ENCODE measurements around the gene RPL18. TPM values are rescaled to one million over a fixed set of nuclear protein-coding genes. Genes with fewer than 3 reads are reported as not detected.

RPL18 gene
- total and polyA plus RNA-seq, 2 experiments from 2014 or later = 1,898 to 2,011 TPM

DNA sequence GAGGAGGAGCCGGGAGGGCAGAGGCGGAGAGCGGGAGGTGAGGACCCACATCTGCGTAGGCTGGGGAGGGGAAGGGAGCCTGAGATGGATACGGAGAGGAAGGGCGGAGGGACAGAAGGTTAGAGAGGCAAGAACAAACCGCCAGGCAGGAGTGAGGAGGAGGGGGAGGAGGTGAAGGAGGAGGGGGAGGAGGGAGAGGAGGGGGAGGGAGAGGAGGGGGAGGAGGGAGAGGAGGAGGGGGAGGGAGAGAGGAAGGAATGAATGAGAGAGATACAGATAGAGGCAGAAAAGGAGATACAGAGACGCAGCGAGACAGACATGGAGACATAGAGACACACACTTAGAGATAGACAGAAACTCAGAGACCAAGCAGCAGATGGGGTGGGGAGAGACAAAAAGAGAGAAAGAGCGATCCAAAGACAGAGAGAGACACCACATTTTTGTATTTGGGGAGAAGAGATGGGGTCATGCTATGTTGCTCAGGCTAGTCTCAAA, 27.8 kb upstream of the RPL18 start:
- peaks cover 11% of the 10 kb centered on the region for H3K36me3 Mint-ChIP-seq (ENCODE audit: low read depth)
- peak overlapping the region; percentile 75; the same call in 1 of the 2 replicates for H3K4me3 ChIP-seq
- H2AFZ ChIP-seq = no peak overlapping the region
- no peak for ATAC-seq
- H4K20me1 ChIP-seq (replicated peaks; ENCODE audit: insufficient read depth) = no peaks in the 10 kb centered on the region
- H3K9me2 ChIP-seq (ENCODE audit: insufficient read depth) = no peaks in the 10 kb centered on the region
- no peaks in the 10 kb centered on the region for H3K79me2 ChIP-seq (replicated peaks; ENCODE audit: insufficient read depth)
- no peaks in the 10 kb centered on the region for H3K27me3 ChIP-seq (ENCODE audit: insufficient read depth)
- H3K36me3 ChIP-seq (ENCODE audit: insufficient read depth) = no peaks in the 10 kb centered on the region
- H3K9me3 Mint-ChIP-seq = peaks cover 3% of the 10 kb centered on the region; the same call in 1 of the 3 replicates
- no peak overlapping the region for H3K27ac ChIP-seq (ENCODE audit: low read depth)
- DNase-seq (ENCODE audit: low spot score) = peak; percentile 99
- 0 out of 2 replicates have a peak, but pooled peaks cover 13% of the 10 kb centered on the region for H3F3A ChIP-seq (replicated peaks; ENCODE audit: low read depth)
- peaks cover 5% of the 10 kb centered on the region; the same call in 1 of the 2 replicates for H3K4me1 ChIP-seq (ENCODE audit: insufficient read depth)
- H3K4me1 Mint-ChIP-seq = peaks cover 10% of the 10 kb centered on the region
- H3K4me3 Mint-ChIP-seq = peak overlapping the region; percentile 63
- no peak overlapping the region for H3K27ac Mint-ChIP-seq
- TF ChIP-seq STAT1 (IDR thresholded peaks at IDR 0.05; ENCODE audit: unreplicated experiment) (no peak), EZH2phosphoT487 (IDR thresholded peaks at IDR 0.05; ENCODE audit: unreplicated experiment) (no peak), EZH2 (IDR thresholded peaks at IDR 0.05; ENCODE audit: low read depth, unreplicated experiment) (no peak), CREB1 (CRISPR knock-in tag; IDR thresholded peaks at IDR 0.05; ENCODE audit: low read depth) (peak; percentile 63)
- TF ChIP-seq, protein P1, sequence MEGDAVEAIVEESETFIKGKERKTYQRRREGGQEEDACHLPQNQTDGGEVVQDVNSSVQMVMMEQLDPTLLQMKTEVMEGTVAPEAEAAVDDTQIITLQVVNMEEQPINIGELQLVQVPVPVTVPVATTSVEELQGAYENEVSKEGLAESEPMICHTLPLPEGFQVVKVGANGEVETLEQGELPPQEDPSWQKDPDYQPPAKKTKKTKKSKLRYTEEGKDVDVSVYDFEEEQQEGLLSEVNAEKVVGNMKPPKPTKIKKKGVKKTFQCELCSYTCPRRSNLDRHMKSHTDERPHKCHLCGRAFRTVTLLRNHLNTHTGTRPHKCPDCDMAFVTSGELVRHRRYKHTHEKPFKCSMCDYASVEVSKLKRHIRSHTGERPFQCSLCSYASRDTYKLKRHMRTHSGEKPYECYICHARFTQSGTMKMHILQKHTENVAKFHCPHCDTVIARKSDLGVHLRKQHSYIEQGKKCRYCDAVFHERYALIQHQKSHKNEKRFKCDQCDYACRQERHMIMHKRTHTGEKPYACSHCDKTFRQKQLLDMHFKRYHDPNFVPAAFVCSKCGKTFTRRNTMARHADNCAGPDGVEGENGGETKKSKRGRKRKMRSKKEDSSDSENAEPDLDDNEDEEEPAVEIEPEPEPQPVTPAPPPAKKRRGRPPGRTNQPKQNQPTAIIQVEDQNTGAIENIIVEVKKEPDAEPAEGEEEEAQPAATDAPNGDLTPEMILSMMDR (conservative IDR thresholded peaks at IDR 0.05; ENCODE audit: low read depth in 2 of 2) = no peak
- TF ChIP-seq, protein P2, sequence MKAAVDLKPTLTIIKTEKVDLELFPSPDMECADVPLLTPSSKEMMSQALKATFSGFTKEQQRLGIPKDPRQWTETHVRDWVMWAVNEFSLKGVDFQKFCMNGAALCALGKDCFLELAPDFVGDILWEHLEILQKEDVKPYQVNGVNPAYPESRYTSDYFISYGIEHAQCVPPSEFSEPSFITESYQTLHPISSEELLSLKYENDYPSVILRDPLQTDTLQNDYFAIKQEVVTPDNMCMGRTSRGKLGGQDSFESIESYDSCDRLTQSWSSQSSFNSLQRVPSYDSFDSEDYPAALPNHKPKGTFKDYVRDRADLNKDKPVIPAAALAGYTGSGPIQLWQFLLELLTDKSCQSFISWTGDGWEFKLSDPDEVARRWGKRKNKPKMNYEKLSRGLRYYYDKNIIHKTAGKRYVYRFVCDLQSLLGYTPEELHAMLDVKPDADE (IDR thresholded peaks at IDR 0.05) = no peak
- H3K27me3 Mint-ChIP-seq (ENCODE audit: insufficient read depth, low read depth, poor library complexity) = peaks cover 16% of the 10 kb centered on the region
- H3K4me2 ChIP-seq = peak overlapping the region; percentile 64

DNA sequence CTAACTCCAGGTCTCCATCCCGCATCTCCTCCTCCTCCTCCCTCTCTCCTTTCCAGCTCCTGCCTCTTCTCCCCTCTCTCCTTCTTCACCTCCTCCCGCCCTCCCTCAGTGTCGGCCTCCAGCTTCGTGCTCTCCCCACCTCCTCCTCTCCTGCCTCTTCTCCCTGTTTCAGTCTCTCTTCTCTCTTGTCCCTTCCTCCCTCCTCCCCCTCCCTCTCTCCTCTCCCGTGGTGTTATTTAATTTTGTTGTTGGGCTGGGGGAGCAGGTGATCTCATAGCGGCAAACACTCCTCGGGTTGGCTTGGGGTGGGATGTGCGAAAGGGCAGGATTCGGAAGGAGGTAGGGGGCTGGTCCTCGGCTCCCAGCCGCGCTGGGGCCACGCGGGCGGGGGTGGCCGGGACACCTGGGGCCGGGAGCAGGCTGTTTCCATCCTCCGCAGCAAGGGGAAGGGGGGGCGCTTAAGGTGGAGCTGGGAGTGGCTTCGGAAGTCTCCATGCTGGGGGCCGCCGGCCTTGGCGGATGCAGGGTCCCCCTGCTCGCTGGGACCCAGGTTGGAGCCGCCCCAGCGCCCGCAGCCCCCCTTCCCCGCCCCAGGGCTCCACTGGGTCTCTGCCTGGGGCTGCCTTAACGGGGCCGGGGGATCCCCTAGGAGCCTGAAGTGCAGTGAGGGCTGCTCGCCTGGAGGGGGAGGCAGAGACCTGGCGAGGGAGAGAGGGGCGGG, 27.2 kb upstream of the RPL18 start, which contains the start of gene CA11:
CA11 (minus strand) TSS at position 187 of the 721 bp plus-strand sequence. CDS start 555 bp downstream, outside the sequence.
- peak within 1 kb of the TSS; percentile 99 for H3K4me2 ChIP-seq
- peak within 1 kb of the TSS; percentile 91 for H3K4me3 Mint-ChIP-seq
- H3K9me3 Mint-ChIP-seq = peaks cover 2% of the 10 kb centered on the region; the same call in 1 of the 3 replicates
- peaks cover 5% of the 10 kb centered on the region; the same call in 1 of the 2 replicates for H3K4me1 ChIP-seq (ENCODE audit: insufficient read depth)
- peak within 1 kb of the TSS; percentile 90 for H3K27ac Mint-ChIP-seq
- peak within 1 kb of the TSS; percentile 75 for H3K4me3 ChIP-seq
- no peaks in the 10 kb centered on the region for H3K9me2 ChIP-seq (ENCODE audit: insufficient read depth)
- ATAC-seq (peak; percentile 76), DNase-seq (ENCODE audit: low spot score) (peak; percentile 86)
- H3K27ac ChIP-seq (ENCODE audit: low read depth) = peak within 1 kb of the TSS; percentile 91
- H3K36me3 Mint-ChIP-seq (ENCODE audit: low read depth) = peaks cover 16% of the 10 kb centered on the region
- H3K27me3 Mint-ChIP-seq (ENCODE audit: insufficient read depth, low read depth, poor library complexity) = peaks cover 16% of the 10 kb centered on the region
- H2AFZ ChIP-seq = peak within 1 kb of the TSS; percentile 92
- H4K20me1 ChIP-seq (replicated peaks; ENCODE audit: insufficient read depth) = no peaks in the 10 kb centered on the region
- no peaks in the 10 kb centered on the region for H3K36me3 ChIP-seq (ENCODE audit: insufficient read depth)
- no peaks in the 10 kb centered on the region for H3K79me2 ChIP-seq (replicated peaks; ENCODE audit: insufficient read depth)
- H3F3A ChIP-seq (replicated peaks; ENCODE audit: low read depth) = 0 out of 2 replicates have a peak, but pooled peaks cover 13% of the 10 kb centered on the region
- peaks cover 10% of the 10 kb centered on the region for H3K4me1 Mint-ChIP-seq
- 0 out of 2 replicates have a peak, but pooled peaks cover 3% of the 10 kb centered on the region for H3K27me3 ChIP-seq (ENCODE audit: insufficient read depth)
- TF ChIP-seq, protein P1 (conservative IDR thresholded peaks at IDR 0.05; ENCODE audit: low read depth in 2 of 2) = peak; percentile 80 to 98
- TF ChIP-seq POLR2AphosphoS5 (IDR thresholded peaks at IDR 0.05; ENCODE audit: low read depth) (peak; percentile 49; the same call in 1 of the 2 replicates), CREB1 (CRISPR knock-in tag; IDR thresholded peaks at IDR 0.05; ENCODE audit: low read depth) (peak; percentile 23; the same call in 1 of the 2 replicates)
- TF ChIP-seq, protein P3, sequence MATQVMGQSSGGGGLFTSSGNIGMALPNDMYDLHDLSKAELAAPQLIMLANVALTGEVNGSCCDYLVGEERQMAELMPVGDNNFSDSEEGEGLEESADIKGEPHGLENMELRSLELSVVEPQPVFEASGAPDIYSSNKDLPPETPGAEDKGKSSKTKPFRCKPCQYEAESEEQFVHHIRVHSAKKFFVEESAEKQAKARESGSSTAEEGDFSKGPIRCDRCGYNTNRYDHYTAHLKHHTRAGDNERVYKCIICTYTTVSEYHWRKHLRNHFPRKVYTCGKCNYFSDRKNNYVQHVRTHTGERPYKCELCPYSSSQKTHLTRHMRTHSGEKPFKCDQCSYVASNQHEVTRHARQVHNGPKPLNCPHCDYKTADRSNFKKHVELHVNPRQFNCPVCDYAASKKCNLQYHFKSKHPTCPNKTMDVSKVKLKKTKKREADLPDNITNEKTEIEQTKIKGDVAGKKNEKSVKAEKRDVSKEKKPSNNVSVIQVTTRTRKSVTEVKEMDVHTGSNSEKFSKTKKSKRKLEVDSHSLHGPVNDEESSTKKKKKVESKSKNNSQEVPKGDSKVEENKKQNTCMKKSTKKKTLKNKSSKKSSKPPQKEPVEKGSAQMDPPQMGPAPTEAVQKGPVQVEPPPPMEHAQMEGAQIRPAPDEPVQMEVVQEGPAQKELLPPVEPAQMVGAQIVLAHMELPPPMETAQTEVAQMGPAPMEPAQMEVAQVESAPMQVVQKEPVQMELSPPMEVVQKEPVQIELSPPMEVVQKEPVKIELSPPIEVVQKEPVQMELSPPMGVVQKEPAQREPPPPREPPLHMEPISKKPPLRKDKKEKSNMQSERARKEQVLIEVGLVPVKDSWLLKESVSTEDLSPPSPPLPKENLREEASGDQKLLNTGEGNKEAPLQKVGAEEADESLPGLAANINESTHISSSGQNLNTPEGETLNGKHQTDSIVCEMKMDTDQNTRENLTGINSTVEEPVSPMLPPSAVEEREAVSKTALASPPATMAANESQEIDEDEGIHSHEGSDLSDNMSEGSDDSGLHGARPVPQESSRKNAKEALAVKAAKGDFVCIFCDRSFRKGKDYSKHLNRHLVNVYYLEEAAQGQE (IDR thresholded peaks at IDR 0.05; ENCODE audit: unreplicated experiment) = no peak
